Vagina (tissue), 2 donors: ENCODE data around the gene APOBEC4.

Experiments used
- CTCF ChIP-seq, 3 experiments: fragments of 450-650 bp in 2 of 3; fragments of 200-600 bp in 1 of 3; sonication (generic) in 1 of 3; IDR thresholded peaks; one replicate each; pipeline ENCODE4 v1.5.1; 2017 to 2019; ENCODE audit warnings: antibody characterized with exemption in 3 of 3, mild to moderate bottlenecking in 2 of 3, moderate library complexity in 2 of 3
- POLR2A ChIP-seq, 2 donors: fragments of 450-650 bp; IDR thresholded peaks; one replicate each; pipeline ENCODE4 v1.6.1; 2017; ENCODE audit warnings: antibody characterized with exemption in 2 of 2, mild to moderate bottlenecking in 2 of 2, moderate library complexity in 2 of 2

GRCh38 chr1:183607322-183607980, 45.7 kb downstream of the APOBEC4 start:
- TF ChIP-seq POLR2A (IDR thresholded peaks at IDR 0.05) (no peak), CTCF (IDR thresholded peaks at IDR 0.05) (no peak)
